Raji (cell line): ENCODE results near the gene ALDOB.

ENCODE experiments used
- POLR2A ChIP-seq: IDR thresholded peaks from 2 replicates; pipeline ENCODE4 v1.6.1; 2011; ENCODE audit warnings: low read depth, low read length, control low read depth; ENCODE audit not compliant: insufficient read depth

Gene ALDOB

GRCh38 chr9:101383361-101383760 is 52.2 kb downstream of the ALDOB start:
- TF ChIP-seq POLR2A = no peak

GRCh38 chr9:101381833-101382342 is 53.7 kb downstream of the ALDOB start:
- TF ChIP-seq POLR2A = no peak

GRCh38 chr9:101381118-101381517 is 54.5 kb downstream of the ALDOB start:
- no peak for TF ChIP-seq POLR2A

- no peak for TF ChIP-seq POLR2A
Measured at GRCh38 chr9:101380295-101380694, 55.3 kb downstream of the ALDOB start.

- TF ChIP-seq POLR2A = no peak
Measured at GRCh38 chr9:101376111-101376848, 59.3 kb downstream of the ALDOB start.

- TF ChIP-seq POLR2A = no peak
Measured at GRCh38 chr9:101375546-101375945, 60.0 kb downstream of the ALDOB start.

- TF ChIP-seq POLR2A = no peak
Measured at GRCh38 chr9:101372327-101373118, 63.1 kb downstream of the ALDOB start.

- no peak for TF ChIP-seq POLR2A
Measured at GRCh38 chr9:101371813-101372212, 63.8 kb downstream of the ALDOB start.
